DMS 273 (cell line): ENCODE results near the gene UNC5A.
A peak's percentile ranks its signal among the peaks of the same experiment; 100 is the strongest.

Source experiments
- DNase-seq: peaks from one replicate; lab custom pipeline; 2025; ENCODE audit not compliant: unreplicated experiment; lab: John Stamatoyannopoulos, UW

UNC5A gene

DNA sequence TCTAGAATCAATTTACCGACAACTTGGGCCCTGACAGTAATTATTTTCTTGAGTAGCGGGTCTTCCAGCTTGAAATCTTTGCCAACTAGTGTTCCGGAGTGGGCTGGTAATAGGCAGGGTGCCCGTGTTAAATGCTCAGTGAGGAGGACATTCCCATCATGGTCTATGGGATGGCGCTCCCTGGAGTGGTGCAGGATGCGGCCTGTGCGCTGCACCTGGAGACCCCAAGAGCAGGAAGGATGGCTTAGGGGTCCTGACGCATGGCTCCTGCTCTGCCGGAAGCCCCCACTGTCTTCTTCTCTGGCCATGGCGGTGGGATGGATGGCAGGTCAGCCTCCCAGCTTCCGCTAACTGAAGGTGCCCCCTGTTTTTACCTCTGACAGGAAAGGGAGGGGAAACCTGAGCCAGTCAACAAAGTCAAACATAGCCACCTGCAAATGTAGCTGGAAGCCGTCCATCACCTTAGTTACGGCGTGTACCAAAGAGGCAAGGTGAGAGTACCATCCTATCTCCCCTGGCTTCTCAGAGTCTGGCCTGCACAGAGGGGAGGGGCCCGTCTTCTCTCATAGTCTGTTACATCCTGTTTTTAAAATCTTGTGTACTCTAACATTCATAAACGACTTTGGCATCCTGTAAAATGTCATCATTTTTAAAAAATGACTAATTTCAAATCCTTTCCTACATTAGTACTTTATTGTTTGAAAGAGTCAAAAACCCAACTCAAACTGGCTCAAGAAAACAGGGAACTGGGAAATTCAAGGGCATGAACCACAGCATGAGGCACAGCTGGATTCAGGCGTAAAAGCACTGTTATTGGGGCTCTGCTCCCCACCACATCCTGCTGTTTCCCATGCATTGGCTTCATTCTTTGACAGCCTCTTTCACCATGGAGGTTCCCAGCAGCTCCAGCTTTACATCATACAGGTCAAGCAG is 28.5 kb upstream of the UNC5A start:
- no peak for DNase-seq

DNA sequence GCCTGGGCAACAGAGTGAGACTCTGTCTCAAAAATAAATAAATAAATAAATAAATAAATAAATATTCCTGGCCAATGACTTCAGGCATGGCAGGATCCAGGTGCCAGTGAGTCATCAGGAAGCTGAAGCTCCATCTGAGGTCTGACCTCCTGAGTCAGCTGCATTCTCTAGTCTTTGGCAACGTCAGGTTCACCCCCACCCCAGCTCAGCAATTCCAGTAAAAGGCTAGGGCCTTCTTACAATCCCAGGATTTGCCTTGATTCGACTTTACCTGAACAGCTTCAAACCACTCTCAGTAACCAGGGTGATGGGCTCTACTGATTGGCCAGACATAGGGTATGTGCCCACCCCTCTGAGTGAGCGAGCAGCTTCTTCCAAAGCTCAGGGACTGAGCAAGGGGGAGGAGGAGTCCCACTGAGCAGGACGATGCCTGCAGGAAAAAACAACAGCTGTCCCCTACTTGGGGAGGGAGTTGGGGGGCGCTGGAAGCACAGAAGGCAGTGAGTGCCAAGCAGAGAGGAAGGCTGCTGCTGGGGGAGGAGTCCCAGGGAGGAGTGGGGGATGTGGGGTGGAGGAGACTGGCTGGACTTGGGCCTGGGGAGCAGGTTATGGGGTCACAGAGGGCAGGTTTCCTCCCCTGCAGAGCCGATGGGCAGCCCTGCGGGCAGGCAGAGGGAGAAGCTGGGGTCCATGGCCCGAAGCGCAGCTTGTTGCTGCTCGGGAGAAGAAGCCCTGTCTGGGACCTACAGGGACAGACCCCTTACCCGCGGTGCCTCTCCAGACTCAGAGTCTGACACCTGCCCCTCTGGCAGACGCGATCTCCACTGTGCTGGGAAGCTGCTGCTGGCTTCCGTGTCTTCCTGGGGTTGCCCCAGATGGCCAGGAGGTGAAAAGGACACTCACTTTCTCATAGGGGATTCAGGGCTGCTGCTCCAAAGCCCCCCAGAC is 25.9 kb upstream of the UNC5A start:
- DNase-seq = peak; percentile 96

DNA sequence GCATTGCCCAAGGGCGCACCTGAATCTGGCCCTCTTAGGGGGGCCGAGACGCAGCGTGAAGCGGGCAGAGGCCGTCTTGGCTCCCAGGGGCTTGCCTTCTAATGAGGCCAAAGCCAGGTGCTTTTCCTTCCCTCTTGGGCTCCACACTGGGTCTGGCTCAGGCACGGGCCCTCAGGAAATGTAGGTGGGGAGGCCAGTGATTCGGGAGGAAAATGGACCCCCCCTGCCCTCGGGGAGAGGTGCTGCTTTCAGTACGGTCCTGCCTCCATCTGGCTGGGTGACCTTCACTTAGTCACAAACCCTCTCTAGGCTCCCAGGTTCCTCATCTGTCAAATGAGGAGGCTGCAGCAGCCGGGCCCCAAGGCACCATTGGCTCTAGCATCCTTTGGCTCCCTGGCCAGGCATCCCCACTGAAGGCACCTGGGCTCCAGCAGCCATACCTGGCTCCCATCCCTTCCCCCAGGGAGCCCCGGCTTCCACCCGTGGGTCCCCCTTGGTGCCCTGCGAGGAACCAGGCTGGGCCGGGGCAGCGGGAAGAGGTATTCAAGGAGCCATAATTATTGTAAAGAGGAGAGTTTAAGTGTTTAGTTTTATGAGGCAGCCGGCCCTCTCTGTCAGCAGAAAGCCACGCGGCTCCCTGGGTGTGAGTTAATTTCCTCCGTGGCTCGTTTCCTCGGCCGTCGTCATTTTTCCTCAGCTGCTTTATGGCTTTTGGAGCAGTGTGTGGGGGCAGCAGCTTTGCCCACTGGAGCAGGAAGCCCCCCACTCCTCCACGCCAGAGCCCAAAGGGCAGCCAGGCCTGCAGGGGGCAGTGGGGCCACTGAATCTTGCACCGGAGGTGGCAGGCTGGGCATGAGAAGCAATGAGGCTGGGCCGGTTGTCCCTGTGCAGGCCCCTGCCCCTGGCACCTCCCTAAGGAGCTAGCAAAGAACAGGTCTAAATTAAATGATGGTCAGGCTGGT is 24.9 kb upstream of the UNC5A start:
- DNase-seq = peak; percentile 66

DNA sequence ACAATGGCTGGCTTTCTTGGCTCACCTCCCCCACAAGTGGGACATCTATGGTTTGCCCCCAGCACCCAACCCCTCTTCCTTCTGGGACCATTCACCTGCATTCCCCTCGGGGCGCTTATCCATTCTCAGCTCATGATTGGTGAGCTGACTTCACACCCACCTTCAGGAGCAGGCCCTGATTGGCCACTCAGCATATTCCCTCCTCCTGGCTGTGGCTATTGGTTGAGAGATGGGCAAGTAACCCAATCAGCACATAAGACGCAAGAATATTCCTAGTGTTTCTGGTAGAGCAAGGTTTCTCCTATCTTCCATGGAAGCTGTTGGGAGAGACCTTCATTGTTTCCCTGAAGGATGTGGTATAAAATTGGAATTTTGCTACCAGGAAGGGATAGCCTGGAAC is 22.7 kb upstream of the UNC5A start:
- DNase-seq = peak; percentile 20

DNA sequence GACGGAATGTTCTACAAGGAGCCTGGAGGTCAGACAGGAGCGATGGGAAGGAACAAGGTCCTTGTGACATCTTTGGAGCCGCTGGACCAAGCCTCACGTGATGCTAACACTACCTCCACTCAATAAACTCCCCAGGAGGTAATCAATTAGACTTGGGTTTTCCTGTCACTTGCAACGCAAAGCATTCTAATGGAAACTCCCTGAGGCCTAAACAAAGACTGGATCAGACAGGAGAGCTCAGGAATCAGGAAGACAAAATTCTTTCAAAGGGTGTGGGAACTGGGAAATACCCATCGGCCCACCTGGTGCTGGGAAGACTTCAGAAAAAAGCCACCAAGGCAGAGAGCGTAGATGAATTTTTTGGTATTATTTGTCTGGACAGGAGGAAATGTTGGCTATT is 22.3 kb upstream of the UNC5A start:
- no peak for DNase-seq

DNA sequence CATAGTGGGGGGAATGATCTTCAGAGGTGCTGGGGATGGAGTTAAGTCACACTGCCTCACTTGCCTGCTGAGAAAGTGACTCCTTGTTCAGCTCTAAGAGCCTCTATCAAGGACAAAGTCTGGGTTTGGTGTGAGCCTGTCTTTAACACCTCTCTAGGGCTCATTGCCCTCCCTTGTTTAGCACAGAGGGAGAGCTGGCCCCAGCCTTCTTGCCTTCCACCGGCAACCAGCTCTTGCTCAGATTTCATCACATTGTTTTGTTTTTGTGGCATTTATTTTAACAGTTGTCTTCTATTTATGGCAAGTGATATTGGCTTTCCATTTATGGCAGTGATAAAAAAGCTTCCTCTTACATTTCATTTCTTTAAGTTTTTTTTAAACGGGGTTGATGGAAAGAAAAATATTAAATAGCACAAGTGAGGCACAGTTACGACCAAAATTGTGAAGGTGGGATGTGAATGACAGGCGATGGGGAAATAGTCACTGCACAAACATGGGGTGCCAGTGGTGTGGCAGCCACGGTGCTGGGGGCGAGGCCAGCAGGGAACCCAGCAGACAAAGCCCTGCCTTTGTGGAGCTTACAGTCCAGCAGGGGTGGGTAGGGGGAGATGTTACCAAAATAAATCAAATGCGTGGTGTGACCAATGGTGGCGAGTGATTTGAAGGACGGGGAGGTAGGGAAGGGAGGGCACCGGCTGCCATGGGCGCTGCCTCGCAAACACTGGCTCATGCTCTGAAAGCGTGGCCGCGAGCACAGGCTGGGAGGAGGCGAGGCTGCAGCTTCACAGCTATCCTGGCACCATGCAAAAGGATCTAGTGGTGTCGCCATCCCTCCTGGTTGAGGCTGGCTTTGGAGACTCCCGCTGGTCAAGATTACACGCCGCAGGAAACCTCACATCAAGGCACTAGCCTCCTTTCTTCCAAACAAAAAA is 21.2 kb upstream of the UNC5A start:
- no peak for DNase-seq

DNA sequence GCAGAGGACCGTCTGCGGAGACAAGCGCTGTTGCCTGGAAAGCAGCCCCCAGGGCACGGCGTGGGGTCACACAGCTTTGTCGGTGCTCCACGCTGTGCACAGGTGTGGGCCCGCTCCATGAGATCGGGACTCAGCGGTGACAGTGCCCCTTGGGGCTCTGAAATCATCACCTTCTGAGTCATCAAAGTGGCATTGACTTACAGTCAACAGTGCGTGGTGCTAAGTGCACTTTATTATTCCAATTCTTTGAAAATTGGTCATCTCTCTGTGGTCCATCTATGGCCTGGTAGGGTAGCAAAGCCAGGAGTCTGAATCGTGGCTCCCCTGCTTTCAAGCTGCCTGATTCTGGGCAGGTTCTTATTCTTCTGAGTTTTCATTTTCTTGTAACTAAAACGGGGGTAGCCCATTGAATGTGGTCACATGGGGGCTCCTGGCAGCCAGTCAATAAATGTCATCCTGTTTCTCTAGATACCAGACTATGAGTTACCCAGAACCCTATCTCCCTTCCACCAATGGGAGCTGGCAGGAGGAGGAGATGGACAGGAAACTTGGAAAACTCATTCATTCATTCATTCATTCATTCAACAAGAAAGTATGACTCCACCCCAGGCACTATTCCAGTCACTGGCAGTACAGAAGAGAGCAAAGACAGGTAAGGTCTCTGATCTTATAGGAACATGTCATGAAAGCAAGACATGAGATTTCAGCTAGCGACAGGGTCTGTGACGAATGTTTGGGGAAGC is 20.3 kb upstream of the UNC5A start:
- DNase-seq = no peak

DNA sequence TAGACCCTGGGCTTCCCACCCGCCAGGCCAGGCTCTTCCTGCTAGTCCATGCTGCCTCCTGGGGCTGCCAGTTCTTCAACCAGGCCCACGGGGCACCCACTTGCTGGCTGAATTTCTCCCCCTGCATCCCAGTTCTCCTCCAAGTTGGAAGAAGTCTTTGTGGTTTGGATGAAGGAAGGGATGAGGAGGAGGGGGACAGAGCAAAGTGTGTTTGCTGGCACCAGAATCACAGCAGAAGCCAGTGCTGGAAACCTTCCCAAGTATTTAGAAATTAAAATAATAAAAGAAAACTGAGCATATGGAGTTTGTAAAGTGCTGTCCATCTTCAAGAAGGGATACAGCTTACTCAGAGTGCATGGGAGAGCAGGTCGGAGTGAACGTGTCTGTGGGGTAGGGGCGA is 19.4 kb upstream of the UNC5A start:
- DNase-seq = peak; percentile 62

DNA sequence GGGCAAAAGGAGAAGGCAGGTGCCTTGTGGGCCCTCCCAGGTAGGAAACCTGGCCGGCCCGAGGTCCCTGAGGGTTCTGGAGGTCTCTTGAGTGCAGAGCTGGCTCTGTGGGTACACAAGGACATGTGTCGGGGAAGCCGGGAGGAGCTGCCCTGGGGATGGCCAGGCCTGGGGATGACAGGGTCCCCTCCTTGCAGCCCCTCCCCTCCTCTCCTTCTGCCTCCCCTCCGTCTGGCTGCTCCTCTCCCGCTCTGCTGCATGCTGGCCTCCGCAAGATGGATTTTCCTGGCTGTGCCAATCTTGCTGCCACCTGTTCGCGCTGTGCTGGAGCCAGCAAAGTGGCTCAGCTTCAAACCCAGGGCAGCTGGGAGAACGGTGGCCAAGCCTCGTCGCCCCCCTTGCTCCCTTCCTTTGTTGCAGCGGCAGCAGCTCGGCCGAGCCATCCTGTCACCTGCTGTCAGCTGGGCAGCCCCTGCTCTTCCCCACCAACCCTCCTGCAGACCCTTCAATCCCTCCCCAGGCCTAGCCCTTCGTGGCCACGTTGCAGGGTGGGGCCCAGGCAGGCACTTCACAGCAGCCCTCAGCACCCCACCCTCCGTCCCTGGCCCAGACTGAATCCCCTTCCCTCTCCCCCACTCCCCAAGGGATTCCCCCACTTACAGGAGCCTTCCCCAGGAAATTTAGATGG is 17.6 kb upstream of the UNC5A start:
- peak; percentile 86 for DNase-seq

DNA sequence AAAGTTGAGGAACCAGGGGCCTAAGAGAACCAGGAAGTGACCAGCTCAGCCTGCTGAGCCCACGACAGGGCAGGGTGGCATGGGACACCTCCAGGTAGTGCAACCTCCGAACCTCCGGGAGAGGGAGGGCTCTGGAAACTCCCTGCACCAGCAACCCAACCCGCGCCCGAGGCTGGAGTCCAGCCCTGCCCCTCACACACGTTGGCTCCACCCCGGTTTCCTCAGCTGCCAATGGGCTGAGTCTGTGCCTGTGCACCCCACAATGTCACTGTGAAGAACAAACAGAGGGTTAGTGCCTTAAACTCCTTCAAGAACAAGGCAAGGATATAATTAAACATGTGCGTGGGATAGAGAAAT is 17.0 kb upstream of the UNC5A start:
- DNase-seq = peak; percentile 39

DNA sequence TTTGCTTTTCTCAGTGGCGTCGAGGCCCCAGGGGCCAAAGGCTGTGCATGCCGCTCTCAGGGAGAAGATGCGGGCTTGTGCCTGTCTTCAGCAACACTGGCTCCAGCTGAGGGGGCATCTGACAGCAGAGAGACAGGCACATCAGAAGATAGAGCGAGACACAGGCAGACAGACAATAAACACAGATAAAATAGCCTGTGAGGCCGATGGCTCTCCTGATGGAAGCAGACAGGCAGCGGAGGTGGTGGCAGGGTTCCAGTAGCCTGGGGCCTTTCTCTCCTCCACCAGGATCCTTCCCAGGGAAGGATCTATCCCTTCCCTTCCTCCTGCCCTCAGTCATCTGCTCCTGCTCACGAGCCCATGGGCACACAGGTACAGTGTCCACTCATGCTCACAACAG is 16.6 kb upstream of the UNC5A start:
- peak; percentile 26 for DNase-seq

DNA sequence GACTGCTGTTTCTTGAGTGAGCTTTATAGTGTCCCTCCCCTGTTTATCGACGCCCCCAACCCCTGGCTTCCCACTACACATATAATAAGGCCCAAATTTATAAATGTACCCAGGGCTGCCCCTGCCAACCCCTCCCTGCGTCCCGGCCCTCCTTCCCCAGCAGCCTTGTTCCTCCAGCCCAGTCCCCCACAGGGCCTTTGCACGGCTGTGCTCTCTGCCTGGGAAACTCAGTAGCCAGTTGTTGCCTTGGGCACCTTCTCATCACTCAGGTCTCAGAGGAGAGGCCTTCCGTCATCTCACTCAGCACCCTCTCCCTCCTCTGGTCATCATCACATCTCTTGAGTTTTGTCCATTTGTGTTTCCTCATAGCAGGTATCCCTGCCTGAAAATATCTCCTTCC is 15.8 kb upstream of the UNC5A start:
- no peak for DNase-seq

DNA sequence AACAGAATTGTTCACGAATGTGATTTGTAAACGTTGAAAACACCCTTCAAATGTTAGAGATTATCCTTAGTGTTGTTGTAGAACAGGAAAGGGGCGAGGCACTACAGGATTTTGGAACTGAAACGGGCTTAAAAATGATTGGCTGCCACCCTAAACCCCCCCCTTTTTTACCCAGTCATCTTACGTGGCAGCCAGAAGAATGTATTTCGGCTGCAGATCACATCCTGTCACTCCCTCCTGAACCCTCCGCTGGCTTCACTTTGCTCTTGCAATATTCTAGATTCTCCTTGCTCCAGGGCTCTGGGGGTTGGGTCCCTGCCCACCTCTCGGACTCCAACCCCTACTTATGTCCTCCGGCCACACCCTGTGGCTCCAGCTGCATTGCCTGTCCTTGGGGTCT is 13.9 kb upstream of the UNC5A start:
- DNase-seq = no peak

DNA sequence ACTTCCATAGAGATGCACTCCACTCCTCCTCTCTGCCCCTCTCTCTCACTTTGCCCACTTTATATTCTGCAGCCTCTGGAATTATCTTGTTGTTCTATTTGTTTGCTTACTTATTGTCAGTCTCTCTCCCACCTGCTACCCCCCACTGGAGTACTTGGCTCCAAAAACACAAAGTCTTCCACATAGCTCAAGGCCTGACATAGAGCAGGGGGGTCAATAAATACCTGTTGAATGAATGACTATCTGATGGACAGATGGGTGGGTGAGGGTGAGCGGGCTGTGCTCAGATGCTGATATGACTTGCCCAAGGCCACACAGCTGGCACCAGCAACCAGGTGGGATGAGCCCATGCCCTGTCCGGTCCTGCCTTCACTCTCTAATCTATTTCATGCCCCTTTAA is 13.4 kb upstream of the UNC5A start:
- DNase-seq = no peak

DNA sequence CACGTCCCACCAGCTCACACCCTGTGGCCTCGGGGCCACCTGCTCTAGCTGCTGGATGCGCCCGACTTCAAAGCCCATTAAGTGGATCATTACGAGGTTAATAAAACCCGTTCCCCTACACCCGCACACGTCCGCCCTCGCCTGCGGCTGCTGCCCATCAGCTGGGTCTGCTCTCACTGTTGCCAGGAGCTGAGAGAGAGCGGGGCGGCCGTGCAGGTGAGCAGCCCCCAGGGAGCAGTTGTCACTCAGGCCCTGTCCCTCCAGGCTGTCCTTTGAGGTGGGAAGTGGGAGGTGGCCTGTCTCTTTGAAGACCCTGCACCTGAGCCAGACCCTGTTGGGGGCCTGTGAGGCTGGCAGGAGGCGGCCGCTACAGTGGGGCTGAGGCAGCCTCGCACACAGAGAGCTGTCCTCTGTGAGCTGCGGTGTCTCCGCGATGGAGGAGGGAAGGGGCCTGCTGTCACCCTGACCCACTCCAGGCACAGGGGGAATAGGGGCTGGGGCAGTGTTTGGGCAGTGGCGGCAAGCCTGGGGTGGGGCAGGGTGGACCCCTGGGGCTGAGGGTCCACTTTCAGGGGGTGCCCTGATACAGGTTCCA is 12.8 kb upstream of the UNC5A start:
- no peak for DNase-seq

DNA sequence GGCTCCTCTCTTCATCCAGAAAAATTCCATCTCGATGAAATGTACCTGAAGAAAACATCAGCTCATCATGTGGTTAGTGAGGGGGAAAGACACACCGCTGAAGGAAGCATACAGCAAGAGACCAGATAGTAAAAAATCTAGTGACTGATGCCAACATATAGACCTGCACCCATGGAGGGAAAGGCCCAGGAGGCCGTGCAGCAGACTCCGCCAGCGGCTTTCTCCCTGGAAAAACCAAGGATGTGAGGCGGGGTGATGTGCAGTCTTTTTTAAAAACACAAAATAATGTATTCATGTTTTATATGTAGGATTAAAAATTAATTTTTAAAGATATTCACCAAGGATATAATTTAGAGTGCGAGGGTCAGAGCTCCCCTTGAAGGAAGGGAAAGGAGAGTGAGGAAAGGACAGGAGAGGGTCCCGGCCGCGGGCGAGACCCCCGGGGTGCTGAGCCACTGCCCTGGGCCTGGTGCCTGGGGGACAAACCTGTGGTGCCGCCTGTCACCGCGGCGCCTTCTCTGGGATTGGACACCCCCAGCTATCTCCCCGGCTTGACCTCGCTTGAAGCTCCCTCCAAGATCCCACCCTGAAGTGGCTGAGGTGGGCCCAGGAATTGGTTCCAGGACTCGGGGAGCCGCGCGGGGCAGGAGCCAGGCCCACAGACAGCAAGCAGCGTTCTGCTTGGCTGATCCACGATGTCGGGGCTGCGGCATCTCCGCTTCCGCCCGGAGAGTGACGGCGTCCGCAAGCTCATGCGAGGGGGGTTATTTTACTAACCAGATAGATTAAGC is 12.1 kb upstream of the UNC5A start:
- no peak for DNase-seq

DNA sequence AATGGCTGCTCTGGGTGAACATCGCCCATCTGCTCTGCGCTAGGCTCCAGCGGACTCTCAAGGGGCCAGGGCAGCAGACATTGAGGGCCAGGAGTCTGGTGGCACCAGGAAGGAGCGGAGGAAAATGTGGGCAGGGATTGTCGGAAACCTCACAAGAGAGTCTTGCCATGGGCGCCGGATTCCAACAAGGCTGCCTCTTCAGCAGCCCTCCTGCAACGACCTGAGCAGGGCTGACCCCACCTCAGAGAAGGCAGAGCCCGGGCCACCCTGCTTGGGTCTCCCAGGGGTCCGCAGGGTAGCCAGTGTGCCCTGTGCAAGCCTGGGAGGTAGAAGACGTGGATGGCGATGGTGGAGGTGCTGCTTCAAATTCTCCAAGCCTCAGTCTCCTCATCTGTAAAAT is 11.4 kb upstream of the UNC5A start:
- DNase-seq = no peak
